Sigmoid colon (tissue), 4 donors: Measurements from ENCODE around the gene ANKRD6.

ENCODE experiments used
- CTCF ChIP-seq, 4 experiments: fragments of 450-650 bp in 3 of 4; fragments of 200-600 bp in 1 of 4; IDR thresholded peaks; one replicate each; pipeline ENCODE4 v1.5.1; 2016 to 2019; ENCODE audit warnings: antibody characterized with exemption in 4 of 4, mild to moderate bottlenecking in 3 of 4, moderate library complexity in 2 of 4
- EP300 ChIP-seq, 4 donors: sonication (generic); formaldehyde crosslinking; IDR thresholded peaks; one replicate each; pipeline ENCODE4 v1.6.1; 2017; ENCODE audit warnings: antibody characterized with exemption in 4 of 4
- POLR2A ChIP-seq, 2 donors: fragments of 450-650 bp; IDR thresholded peaks; one replicate each; pipeline ENCODE4 v1.6.1; 2016; ENCODE audit warnings: antibody characterized with exemption in 2 of 2, mild to moderate bottlenecking in 2 of 2, moderate library complexity in 2 of 2

GRCh38 chr6:89597372-89597771, 164.4 kb downstream of the ANKRD6 start:
- TF ChIP-seq CTCF (IDR thresholded peaks at IDR 0.05) = no peak
- TF ChIP-seq EP300 (IDR thresholded peaks at IDR 0.05) = no peak
- TF ChIP-seq POLR2A (IDR thresholded peaks at IDR 0.05) = no peak
